K562 (cell line): ENCODE data around the gene GCHFR. TPM values are rescaled to one million over a fixed set of nuclear protein-coding genes. Genes with fewer than 3 reads are reported as not detected.

Experiments
- BHLHE40 ChIP-seq: IDR thresholded peaks from 2 replicates; pipeline ENCODE4 v1.6.1; 2011; ENCODE audit warnings: low read length, improper control_type of control experiment
- CHD2 ChIP-seq: IDR thresholded peaks from 2 replicates; pipeline ENCODE4 v1.6.1; 2011; ENCODE audit warnings: low read depth, low read length
- EGR1 ChIP-seq: fragments of 450-650 bp; conservative IDR thresholded peaks from 2 replicates; pipeline ENCODE4 v1.6.1; 2017; ENCODE audit warnings: mild to moderate bottlenecking
- EHMT2 ChIP-seq: fragments of 450-650 bp; IDR thresholded peaks from 2 replicates; pipeline ENCODE4 v1.6.1; 2018; ENCODE audit warnings: antibody characterized with exemption
- FOXP4 ChIP-seq: sonication (generic); formaldehyde crosslinking; IDR thresholded peaks from 2 replicates; pipeline ENCODE4 v1.8.0; 2022; ENCODE audit warnings: mild to moderate bottlenecking, missing genetic modification reagents, borderline replicate concordance
- GATA2 ChIP-seq: sonication (generic); formaldehyde crosslinking; IDR thresholded peaks from 2 replicates; pipeline ENCODE4 v1.4.0; 2020; ENCODE audit warnings: mild to moderate bottlenecking, missing genetic modification reagents
- GTF2F1 ChIP-seq: IDR thresholded peaks from 2 replicates; pipeline ENCODE4 v1.6.1; 2011; ENCODE audit warnings: low read depth, low read length, improper control_type of control experiment
- HMG20B ChIP-seq: fragments of 250-450 bp; sonication (Bioruptor Pico); IDR thresholded peaks from 2 replicates; pipeline ENCODE4 v1.5.0; 2021; ENCODE audit warnings: mild to moderate bottlenecking
- KAT7 ChIP-seq: sonication (generic); formaldehyde crosslinking; IDR thresholded peaks from 2 replicates; pipeline ENCODE4 v1.8.0; 2022; ENCODE audit warnings: missing genetic modification reagents, mild to moderate bottlenecking, borderline replicate concordance
- NFE2L1 ChIP-seq: fragments of 450-650 bp; IDR thresholded peaks from 2 replicates; pipeline ENCODE4 v1.6.1; 2016; ENCODE audit warnings: missing genetic modification characterization, low read depth, mild to moderate bottlenecking, missing compliant biosample characterization, moderate library complexity, borderline replicate concordance
- POLR2H ChIP-seq: IDR thresholded peaks from 2 replicates; pipeline ENCODE4 v1.6.1; 2016; ENCODE audit warnings: missing genetic modification characterization, low read depth, mild to moderate bottlenecking, control low read depth, missing compliant biosample characterization, moderate library complexity
- RAD21 ChIP-seq, 2 experiments: fragments of 250-450 bp in 1 of 2; fragments of 450-650 bp in 1 of 2; sonication (Bioruptor Pico) in 1 of 2; formaldehyde crosslinking in 1 of 2; IDR thresholded peaks in 1 of 2; conservative IDR thresholded peaks in 1 of 2; 2 replicates each; pipeline versions ENCODE4 v1.4.0 to v1.8.0; 2020 to 2022; ENCODE audit warnings: mild to moderate bottlenecking in 2 of 2, moderate library complexity in 1 of 2
- RBM17 ChIP-seq: fragments of 200-400 bp; formaldehyde crosslinking; IDR thresholded peaks from 2 replicates; pipeline ENCODE4 v1.6.1; 2017; ENCODE audit warnings: low read depth, mild to moderate bottlenecking, low read length, borderline replicate concordance
- RNF2 ChIP-seq: sonication (generic); IDR thresholded peaks from 2 replicates; pipeline ENCODE4 v1.6.1; 2016
- SREBF1 ChIP-seq: fragments of 150-350 bp; IDR thresholded peaks from 2 replicates; pipeline ENCODE4 v1.6.1; 2014; ENCODE audit warnings: antibody characterized with exemption, low read depth, low read length, borderline replicate concordance
- TCFL5 ChIP-seq: fragments of 250-450 bp; sonication (Bioruptor Pico); conservative IDR thresholded peaks from 2 replicates; pipeline ENCODE4 v1.6.1; 2021; ENCODE audit warnings: mild to moderate bottlenecking, moderate library complexity, matching md5 sums
- U2AF2 ChIP-seq: fragments of 200-400 bp; formaldehyde crosslinking; optimal IDR thresholded peaks from 2 replicates; pipeline ENCODE3; 2017; ENCODE audit warnings: low read depth, mild to moderate bottlenecking, low read length
- ZNF121 ChIP-seq: sonication (generic); formaldehyde crosslinking; conservative IDR thresholded peaks from 2 replicates; pipeline ENCODE4 v1.8.0; 2022; ENCODE audit warnings: missing genetic modification reagents
- ZNF134 ChIP-seq: fragments of 250-450 bp; sonication (Bioruptor Pico); conservative IDR thresholded peaks from 2 replicates; pipeline ENCODE4 v1.4.0; 2020
- ZNF232 ChIP-seq: sonication (generic); formaldehyde crosslinking; IDR thresholded peaks from 2 replicates; pipeline ENCODE4 v1.8.0; 2022; ENCODE audit warnings: mild to moderate bottlenecking, missing genetic modification reagents
- ZNF311 ChIP-seq: fragments of 250-450 bp; sonication (Bioruptor Pico); IDR thresholded peaks from 2 replicates; pipeline ENCODE4 v1.4.0; 2020; ENCODE audit warnings: mild to moderate bottlenecking, moderate library complexity
- ZNF41 ChIP-seq: fragments of 250-450 bp; sonication (Bioruptor Pico); conservative IDR thresholded peaks from 2 replicates; pipeline ENCODE4 v1.4.0; 2020; ENCODE audit warnings: mild to moderate bottlenecking
- ZNF717 ChIP-seq: fragments of 250-450 bp; sonication (Bioruptor Pico); IDR thresholded peaks from 2 replicates; pipeline ENCODE4 v1.5.0; 2021
- polyA plus RNA-seq, 8 experiments: library from polyadenylated mRNA; depleted of rRNA in 4 of 8; stranded (reverse) in 5 of 8; unstranded in 3 of 8; fragments of >200 nt; fragmentation: Nextera tagmentation in 2 of 8; fragmentation: Illumina TruSeq in 1 of 8; extraction: Ambion mirVana in 2 of 8; extraction: Trizol in 1 of 8; gene quantifications; 2 replicates each; pipeline versions ENCODE4 v1.2.1 to v1.2.3, GENCODE V29; 2011 to 2014; ENCODE audit warnings: inconsistent platforms in 1 of 8, missing spikeins in 1 of 8
- total RNA-seq, 7 experiments: library from RNA; depleted of rRNA in 6 of 7; stranded (reverse); fragments of >200 nt in 6 of 7; fragmentation: Illumina TruSeq in 2 of 7; extraction: Trizol in 2 of 7; gene quantifications; 2 replicates each; pipeline versions ENCODE4 v1.2.1 to v1.2.3, GENCODE V29; 2011 to 2021; ENCODE audit warnings: low replicate concordance in 1 of 7
- TF ChIP-seq, protein P1 (sequence below): fragments of 450-650 bp; IDR thresholded peaks from 2 replicates; pipeline ENCODE4 v1.6.1; 2016; ENCODE audit warnings: low read depth, mild to moderate bottlenecking, moderate library complexity
- TF ChIP-seq, protein P2 (sequence below), 2 experiments: fragments of 450-650 bp in 1 of 2; sonication (generic) in 1 of 2; formaldehyde crosslinking in 1 of 2; IDR thresholded peaks in 1 of 2; conservative IDR thresholded peaks in 1 of 2; 2 replicates each; pipeline versions ENCODE4 v1.6.1 to v1.8.1; 2016 to 2023; ENCODE audit warnings: mild to moderate bottlenecking in 2 of 2, moderate library complexity in 2 of 2, inconsistent platforms in 1 of 2, missing genetic modification reagents in 1 of 2

GCHFR gene
- total and polyA plus RNA-seq, 9 of the 15 experiments (the other 6 are each of a cell fraction or from before 2014, with no cell fraction given): 8.7 to 83.5 (median 20.8) TPM

- TF ChIP-seq CHD2 (no peak), NFE2L1 (tag) (no peak), KAT7 (CRISPR knock-in tag) (no peak), HMG20B (CRISPR knock-in tag) (no peak), RAD21 (CRISPR knock-in tag; conservative IDR thresholded peaks at IDR 0.05 in 1 of 2, IDR thresholded peaks at IDR 0.05 in 1 of 2) (no peak), TCFL5 (CRISPR knock-in tag) (no peak), ZNF134 (no peak), BHLHE40 (peak; percentile 59; the same call in 1 of the 2 replicates), GTF2F1 (no peak), EGR1 (no peak), SREBF1 (no peak), U2AF2 (no peak), ZNF232 (no peak), RBM17 (no peak), POLR2H (tag) (peak; percentile 95), RNF2 (0 out of 2 replicates have a peak, but pooled peaks have one; percentile 53), FOXP4 (CRISPR knock-in tag) (no peak), ZNF121 (CRISPR knock-in tag) (no peak), EHMT2 (no peak), ZNF717 (CRISPR knock-in tag) (no peak), ZNF41 (CRISPR knock-in tag) (no peak), GATA2 (CRISPR knock-in tag) (no peak), ZNF311 (no peak)
- TF ChIP-seq, protein P1, sequence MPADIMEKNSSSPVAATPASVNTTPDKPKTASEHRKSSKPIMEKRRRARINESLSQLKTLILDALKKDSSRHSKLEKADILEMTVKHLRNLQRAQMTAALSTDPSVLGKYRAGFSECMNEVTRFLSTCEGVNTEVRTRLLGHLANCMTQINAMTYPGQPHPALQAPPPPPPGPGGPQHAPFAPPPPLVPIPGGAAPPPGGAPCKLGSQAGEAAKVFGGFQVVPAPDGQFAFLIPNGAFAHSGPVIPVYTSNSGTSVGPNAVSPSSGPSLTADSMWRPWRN: no peak
- TF ChIP-seq, protein P2, sequence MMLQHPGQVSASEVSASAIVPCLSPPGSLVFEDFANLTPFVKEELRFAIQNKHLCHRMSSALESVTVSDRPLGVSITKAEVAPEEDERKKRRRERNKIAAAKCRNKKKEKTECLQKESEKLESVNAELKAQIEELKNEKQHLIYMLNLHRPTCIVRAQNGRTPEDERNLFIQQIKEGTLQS (IDR thresholded peaks at IDR 0.05): peak; percentile 45
- TF ChIP-seq, protein P2 (CRISPR knock-in tag; conservative IDR thresholded peaks at IDR 0.05): no peak
Observed at GRCh38 chr15:40754883-40755811, 8.7 kb upstream of the GCHFR start, which contains the start of gene RMDN3 (continued).
